HG03045 (cell line): ENCODE measurements around the gene MOB2.

Experiments used
- ATAC-seq: cut with Tn5 transposase; IDR thresholded peaks from one replicate; pipeline ENCODE4 v1.9.1; 2021; ENCODE audit warnings: mild to moderate bottlenecking, moderate library complexity; ENCODE audit not compliant: unreplicated experiment

MOB2 gene

DNA sequence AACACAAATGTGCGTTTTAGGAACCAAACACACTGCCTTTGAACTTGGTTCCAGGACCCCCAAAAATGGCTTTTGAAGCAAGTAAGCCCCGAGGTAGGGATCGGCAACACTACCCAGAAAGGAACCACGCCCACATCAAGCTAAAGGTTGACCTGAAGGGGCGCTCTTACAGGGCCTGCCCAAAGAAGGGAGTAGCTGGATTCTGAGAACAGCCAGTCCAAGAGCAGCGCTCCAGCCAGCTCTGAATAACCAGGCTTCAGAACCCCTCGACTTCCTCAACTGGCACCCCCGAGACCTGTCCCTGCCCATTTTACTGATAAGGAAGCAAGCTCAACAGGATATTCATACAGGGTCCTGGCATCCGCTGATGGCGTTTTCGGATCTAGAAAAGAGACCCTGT, 18.9 kb upstream of the MOB2 start:
- no peak for ATAC-seq

DNA sequence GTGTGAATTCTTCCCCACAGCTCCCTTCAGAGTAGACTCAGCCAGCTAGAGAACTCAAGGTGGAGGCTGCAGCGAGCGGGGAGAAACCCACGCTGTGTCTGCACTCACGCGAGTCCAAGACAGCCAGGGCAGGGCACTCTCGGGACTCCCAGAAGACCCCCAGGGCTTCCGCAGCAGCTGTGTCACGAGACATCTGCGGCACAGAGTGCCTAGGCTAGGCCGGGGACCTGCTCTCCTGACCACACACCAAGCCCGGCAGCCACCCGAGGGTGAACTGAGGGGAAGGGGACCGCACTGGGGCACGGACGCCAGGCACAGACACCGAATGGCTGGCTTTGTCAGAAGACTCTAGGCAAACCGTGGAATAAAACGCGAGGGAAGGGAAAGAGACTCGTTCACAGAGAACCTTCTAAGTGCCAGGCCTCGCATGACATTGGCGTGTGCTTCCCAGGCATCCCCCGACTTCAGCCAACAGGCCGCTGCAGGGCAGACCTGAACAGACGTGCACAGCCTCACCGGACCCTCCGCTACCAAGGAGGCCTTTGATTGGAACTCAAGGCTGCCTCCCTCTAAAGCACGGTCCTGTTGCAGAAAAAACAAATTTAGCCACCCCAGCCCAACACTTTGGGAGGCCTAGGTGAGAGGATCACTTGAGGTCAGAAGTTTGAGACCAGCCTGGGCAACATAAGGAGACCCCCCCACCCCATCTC, 18.2 kb upstream of the MOB2 start:
- ATAC-seq = no peak

DNA sequence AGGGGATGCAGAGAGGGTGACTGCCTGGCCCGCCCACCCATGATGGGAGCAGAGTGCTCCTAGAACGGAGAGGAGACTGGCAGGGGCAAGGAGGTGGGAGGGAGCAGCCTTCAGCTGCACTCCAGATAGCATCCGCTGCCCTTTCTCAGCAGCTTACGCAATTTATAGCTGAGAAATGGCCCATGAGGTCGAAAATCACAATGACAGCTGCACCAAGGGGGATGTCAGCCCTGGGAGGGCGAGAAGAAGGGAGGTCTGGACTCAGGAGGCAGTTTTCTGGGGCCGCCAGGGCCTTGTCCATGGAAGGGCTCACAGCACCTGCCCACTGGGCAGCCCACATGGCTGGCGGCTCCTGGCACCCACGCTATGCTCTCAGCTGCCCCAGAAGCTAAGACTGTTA, 17.6 kb upstream of the MOB2 start:
- no peak for ATAC-seq

DNA sequence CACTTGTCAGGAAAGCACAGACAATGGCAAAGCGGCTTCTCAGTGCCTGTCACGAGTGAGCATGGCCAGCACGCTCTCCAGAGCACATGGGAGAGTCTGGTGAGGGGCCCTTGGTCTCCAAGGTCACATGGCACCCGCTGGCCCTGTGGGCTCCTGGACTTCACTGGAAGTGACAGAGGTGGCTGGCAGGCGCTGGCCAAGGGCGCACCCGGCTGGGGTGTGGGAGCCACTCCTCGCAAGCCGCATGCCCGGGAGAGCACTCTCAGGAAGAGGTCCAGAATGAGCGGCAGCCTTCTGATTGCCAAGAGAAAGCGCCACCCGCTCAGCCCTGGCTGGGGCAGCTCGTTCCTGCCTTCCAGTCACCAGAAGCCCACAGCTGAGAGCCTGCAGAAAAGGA, 17.1 kb upstream of the MOB2 start:
- no peak for ATAC-seq

DNA sequence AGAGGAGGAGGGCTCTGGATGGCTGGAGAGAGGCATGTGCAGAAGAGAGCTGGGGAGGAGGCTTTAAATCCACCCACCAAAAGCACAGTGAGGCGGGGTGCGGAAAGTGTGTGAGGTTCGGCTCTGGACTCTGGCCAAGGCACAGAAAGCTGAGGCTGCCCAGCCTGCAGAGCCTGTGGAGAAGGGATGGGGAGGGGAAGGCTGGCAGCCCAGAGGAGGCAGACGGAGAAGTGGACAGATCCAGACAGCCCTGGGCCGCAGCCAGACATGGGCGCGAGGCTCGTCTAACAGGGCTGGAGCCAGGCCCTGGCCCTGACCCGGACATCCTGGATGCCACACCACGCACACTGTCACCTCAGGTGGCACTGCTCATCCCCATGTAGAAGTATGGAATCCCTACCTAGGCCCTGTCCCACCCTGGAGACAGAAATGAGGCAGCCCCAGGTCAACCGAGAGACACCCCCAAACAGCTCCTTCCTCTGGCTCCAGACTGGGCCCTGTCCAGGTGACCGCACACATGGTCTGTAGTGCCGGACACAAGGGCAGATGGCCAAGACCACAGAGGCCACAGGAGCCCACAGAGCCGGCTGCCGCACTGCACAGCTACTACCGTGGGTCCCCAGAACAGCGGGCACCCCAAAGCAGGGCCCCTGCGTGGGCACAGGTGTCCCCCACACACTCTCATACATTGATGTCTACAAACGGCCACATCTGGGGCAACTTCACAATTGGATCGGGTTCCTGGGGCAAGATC, 16.6 kb upstream of the MOB2 start:
- no peak for ATAC-seq

DNA sequence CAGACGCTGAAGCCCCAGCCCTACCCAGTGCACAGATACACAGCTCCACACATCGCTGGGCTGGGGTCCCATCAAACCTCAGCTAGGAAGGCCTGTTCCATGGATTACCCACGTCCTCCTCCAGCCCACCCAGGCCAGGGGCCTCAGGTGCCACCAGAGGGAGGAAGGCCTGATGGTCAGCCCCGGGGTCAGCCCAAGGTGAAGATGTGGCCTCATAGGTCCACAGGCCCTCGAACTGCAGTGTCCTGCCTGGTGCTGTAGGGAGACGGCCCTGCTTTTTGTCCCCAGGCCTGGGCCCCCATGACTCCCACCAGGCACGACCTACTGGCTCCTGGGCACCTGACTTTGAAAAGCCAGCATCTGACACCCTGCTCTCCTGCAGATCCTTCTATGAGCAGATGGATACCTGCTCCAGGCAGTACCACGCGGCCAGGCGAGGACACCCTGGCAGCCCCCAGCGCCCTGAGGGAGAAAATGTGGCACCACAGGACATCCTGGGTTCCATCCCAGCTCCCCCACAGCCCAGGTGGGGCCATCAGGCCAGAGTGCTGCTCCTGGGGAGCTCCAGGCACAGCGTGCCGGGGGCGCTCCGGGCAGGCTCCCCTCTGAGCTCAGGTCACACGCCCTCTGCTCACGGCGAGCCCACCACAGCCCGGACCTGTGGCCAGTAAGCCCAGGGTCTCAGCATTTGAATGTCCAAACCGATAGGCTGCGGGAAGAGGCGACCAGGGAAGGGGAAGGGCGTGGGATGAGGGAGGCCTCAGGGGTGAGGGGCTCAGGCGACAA, 15.8 kb upstream of the MOB2 start:
- no peak for ATAC-seq

DNA sequence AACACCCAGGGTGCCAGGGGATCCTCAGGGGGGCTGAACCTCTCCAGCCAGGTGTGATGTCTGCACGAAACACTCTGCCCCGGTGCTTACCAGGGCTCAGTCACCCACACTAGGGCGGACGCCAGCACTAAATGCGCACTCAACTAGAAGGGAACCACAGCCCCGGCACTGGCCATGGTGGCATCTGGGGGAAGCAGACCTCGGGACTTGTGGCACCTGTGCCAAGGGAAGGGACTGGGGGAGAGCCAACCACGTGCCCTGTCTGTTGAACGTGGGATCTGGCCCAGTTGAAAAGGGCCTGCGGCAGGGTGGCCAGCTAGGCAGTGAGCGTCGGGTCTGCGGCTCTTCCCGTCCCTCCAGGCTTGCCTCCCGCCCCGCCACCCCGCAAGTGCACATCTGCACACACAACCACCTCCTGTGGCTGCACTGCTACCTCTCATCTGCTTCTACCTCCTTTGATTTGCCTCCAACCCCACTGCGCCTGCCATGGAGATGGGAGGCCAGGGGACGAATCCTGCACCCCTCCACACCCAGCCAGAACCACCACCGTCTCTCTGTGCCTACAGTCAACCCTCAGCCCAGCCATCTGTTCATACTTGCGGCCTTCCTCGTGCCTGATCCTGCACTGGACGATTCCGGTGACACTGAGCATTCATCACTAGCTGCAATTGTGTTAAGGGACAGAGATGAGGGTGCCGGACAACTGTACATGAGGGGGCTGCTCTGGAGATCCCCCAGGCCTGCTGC, 15.0 kb upstream of the MOB2 start:
- no peak for ATAC-seq

DNA sequence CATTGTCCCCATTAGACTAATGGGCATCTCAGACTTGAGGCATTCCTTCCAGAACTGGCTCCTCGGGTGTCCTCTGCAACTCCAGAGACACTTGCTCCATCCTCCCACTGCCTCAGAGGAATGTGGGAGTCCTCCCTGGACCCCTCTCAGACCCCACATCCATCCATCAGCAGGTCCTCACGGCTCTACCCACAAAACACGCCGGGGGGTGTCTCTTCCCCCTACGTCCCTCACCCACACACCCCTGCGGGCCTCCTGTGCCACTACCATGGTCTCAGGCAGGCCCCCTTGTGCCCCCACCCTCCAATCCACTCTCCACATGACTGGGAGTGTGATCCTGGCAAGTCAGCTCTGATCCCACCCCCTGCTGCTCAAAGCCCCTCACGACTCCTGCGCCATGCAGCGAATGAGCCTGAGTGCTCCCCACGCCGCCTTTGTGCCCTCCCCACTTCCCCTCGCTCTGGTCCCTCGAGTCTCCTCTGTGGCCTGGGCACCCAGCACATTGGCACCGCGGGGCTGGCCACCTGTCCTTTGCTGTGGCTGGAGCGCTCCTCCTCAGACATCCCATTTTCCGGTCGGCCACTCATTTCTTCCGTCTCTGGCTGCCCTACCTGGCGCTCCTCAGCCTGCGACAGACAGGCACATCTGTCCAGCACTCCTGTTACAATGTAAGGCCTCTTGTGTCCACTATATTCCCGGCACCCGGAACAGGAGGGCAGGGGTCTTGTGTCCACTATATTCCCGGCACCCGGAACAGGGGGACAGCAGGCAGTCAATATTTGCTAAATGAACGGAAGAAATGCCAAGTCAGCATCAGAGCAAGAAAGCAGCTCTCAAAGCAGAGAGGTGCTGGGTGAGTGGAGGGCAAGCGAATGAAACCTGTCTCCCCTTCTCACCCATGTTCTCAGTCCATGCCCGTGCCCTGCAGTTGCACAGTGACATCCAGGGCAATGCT, 14.2 kb upstream of the MOB2 start:
- ATAC-seq = no peak

DNA sequence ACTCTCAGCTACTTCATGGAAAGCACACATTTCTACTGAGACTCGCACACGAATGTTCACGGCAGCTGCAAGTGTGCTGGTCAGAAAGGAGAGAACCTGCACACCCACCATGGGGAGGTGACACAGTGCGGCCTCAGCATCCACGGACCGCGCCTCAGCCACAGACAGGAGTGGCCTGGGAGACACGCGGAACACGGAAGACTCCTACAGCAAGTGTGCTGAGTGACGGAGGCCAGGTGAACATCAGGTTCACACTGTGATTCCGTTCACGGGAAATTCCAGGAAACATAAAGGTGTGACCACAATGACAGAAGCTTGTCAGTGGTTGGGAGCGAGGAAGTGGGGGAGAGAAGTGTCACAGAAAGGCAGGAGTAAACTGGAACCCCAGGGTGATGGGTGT, 13.3 kb upstream of the MOB2 start:
- ATAC-seq = no peak

DNA sequence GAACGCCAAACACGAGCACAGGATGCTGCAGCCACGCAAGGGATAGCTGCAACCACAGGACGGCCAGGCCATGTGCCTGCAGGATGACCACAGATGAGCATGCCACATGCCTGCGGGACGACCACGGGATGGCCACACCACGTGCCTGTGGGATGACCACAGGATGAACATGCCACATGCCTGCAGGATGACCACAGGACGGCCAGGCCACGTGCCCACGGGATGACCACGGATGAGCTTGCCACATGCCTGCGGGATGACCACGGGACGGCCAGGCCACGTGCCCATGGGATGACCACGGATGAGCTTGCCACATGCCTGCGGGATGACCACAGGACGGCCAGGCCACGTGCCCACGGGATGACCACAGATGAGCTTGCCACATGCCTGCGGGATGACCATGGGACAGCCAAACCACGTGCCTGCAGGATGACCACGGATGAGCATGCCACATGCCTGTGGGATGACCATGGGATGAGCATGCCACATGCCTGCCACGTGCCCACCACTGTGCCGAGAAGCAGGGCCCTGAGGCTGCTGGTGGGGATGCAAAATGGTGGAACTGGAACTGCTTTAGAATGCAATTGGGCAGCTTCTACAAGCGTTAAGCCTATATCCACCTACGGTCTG, 12.8 kb upstream of the MOB2 start:
- no peak for ATAC-seq

DNA sequence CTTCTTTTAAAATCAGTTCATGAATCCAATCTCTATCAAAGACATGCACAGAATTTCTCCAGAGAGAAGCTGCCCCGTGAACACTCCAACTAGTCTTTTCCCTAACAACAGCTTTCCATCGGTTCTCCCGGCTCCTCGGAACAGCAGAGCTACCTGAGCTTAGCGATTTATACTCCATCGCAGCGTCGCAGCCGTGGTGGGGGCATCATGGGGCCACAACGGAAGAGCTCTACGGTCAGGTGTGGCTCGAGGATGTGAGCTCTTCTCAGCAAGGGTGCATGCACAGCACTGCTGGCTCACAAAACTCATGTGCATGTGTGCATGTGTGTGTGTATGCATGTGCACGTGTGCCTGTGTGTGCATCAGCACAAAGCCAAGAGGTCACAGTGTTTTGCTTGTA, 11.7 kb upstream of the MOB2 start:
- ATAC-seq = no peak

DNA sequence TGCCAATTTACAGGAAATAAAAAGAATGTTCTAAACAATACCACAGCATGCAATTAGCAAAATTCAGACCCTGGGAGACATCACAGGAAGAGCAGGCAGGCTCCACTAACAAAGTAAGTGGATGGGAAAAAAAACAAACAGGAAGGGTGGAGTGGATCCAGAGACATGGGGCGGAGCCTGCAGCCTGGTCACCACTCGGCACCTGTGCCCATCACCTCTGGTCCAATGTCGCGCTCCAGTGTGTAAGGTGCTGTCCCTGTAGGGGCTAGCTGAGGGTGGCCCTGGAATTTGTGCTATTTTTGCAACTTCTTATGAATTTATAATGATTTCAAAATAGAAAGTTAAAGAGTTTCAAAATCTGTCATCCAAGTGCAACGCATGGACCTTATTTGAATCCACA, 11.0 kb upstream of the MOB2 start:
- no peak for ATAC-seq

DNA sequence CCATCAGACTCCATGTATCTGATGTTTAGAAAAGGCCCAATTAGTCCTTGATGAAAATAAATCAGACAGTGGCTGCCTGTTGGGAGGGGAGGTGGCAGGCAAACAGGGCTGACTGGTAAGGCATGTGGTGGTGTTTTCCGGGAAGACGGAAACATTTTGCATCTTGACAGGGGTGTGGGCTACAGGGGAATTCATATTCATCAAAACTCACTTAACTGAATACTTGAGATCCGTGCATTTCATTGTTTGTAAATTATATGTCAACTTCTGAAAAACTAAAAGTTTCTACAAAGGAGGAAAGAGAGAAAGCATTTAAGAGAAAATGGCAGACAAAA, 10.1 kb upstream of the MOB2 start:
- no peak for ATAC-seq

DNA sequence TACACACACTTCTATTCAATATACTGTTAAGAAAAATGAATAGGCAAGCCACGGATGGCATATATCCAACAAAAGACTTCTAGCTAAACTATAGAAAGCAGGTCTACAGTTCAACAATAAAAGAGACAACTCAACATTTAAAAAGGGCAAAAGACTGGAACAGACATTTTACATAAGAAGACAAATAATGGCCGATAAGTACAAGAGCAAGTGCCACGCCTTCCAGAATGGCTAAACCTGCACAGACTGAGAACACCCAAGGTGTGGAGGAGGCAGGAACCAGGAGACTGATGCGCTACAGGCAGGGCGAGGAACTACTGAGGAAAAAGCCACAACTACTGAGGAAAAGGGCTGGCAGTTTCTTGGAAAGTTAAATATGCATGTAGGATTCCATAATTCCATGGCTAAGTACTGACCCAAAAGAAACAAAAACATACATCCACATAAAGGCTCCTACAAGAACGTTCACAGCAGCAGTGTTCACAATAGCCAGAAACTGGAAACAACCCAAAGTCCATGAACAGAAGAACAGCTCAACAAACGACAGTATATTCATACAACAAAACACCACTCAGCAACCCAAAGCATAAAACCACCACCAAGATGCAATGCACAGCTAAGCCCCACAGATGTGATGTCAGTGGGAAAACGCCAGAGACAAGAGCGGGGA, 9.6 kb upstream of the MOB2 start:
- ATAC-seq = no peak

DNA sequence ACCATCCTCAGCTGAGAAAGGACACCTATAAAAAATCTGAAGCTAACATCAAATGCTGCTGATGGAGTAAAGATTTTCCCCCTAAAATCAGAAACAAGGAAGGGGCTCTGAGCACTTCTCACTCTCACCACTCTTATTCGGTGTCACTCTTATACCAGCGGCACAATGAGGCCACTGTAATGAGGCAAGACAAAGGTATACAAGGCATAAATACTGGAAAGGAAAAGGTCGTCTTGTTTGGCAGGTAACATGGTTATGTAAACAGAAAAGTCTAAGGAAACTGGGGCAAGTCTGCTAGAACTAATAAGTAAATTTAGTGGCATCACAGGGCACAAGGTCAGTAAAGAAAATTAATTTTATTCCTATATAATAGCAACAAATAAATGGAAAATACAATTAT, 8.1 kb upstream of the MOB2 start:
- no peak for ATAC-seq

DNA sequence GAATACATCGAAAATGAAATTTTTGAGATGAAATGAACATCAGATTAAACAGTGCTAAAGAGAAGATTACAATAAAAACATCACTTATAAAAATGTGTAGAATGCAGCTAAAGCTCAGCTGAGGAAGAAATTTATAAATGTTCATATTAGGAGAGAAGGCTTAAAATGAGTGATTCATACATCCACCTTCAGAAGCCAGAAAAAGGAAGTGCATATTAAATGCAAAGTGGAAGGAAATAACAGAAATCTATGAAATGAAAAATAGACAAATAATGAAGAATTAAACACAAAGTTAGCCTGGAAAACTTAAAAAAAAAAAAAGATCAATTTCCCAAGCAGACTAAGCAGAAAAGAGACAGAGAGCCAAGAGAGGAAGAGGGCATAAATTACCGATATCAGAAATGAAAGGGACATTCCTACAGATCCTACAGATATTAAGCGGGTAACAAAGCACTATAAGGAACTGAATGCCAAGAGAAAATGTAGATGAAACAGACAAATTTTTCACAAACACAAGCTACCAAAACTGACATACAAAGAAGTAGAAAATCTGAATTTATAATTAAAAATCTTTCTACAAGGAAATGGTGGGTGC, 7.2 kb upstream of the MOB2 start:
- ATAC-seq = no peak

DNA sequence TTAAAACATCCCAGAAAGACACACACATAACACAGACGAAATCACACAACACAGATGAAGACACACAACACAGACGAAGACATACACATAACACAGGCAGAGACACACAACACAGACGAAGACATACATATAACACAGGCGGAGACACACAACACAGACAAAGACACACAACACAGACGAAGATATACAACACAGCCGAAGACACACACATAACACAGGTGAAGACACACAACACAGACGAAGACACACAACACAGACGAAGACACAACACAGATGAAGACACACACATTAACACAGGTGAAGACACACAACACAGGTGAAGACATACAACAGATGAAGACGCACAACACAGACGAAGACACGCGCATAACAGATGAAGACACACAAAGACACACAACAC, 4.8 kb upstream of the MOB2 start:
- ATAC-seq = no peak

DNA sequence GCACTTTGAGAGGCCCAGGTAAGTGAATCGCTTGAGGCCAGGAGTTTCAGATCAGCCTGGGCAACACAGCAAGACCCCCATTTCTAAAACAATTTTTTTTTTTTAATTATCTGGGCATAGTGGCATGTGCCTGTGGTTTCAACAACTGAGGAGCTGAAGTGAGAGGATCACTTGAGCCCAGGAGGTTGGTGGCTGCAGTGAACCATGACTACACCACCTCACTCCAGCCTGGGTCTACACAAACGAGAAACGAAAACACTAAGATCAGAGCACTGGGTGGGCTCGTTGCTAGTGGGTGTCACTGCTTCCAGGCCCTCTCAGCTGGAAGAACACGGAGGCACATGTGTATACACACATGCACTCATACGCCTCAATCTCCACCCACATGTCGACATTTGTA, 4.1 kb upstream of the MOB2 start:
- no peak for ATAC-seq
